Esophagus muscularis mucosa (tissue), 4 donors: Measurements from ENCODE around the gene KCNE1.

Experiments
- CTCF ChIP-seq, 3 experiments: fragments of 200-600 bp in 2 of 3; fragments of 450-650 bp in 1 of 3; sonication (generic) in 2 of 3; IDR thresholded peaks; one replicate each; pipeline ENCODE4 v1.5.1; 2017 to 2019; ENCODE audit warnings: antibody characterized with exemption in 3 of 3, mild to moderate bottlenecking in 2 of 3, moderate library complexity in 1 of 3
- EP300 ChIP-seq: sonication (generic); formaldehyde crosslinking; IDR thresholded peaks from one replicate; pipeline ENCODE4 v1.6.1; 2017; ENCODE audit warnings: antibody characterized with exemption
- POLR2AphosphoS5 ChIP-seq, 2 donors: sonication (generic); formaldehyde crosslinking; IDR thresholded peaks; one replicate each; pipeline ENCODE4 v1.6.1; 2017; ENCODE audit warnings: antibody characterized with exemption in 2 of 2

DNA sequence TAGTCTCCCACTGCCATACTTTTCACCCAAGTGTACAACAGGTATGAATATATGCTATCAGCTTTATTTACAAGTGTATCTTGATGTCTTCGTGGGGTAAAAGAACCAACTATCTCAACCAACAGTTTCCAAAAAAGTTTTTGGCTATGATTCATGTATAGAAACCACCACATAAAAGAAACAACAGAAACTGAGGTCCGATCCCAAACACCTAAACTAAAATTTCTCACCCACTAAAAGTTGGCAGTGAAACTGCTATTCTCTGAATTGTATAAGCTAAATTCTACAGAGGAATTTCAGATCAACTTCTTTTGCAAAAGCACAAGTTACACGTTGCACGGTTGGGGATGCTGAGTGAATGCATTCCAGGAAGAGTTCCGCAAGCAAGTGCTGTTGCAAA, 5.0 kb upstream of the KCNE1 start:
- TF ChIP-seq CTCF (IDR thresholded peaks at IDR 0.05) (no peak), POLR2AphosphoS5 (IDR thresholded peaks at IDR 0.05) (no peak), EP300 (no peak)
